Skeletal muscle tissue (tissue), 4 donors: Measurements from ENCODE around the gene RPS15. TPM values are rescaled to one million over a fixed set of nuclear protein-coding genes. Genes with fewer than 3 reads are reported as not detected.
"Not testable (repeated sequence)": the region's sequence is repeated elsewhere in the genome, so short reads cannot be mapped to it uniquely, and the experiment has no call there.

ENCODE experiments used
- H3K27ac ChIP-seq: one replicate; pipeline ENCODE4 v1.7.0; 2013; ENCODE audit warnings: mild to moderate bottlenecking, low read depth, low read length, inconsistent platforms
- H3K27me3 ChIP-seq, 3 donors: one replicate each; pipeline ENCODE4 v1.7.0; 2013; ENCODE audit warnings: low read length in 3 of 3; ENCODE audit not compliant: control insufficient read depth in 3 of 3, insufficient read depth in 3 of 3
- H3K36me3 ChIP-seq, 3 donors: one replicate each; pipeline ENCODE4 v1.7.0; 2013; ENCODE audit warnings: low read length in 3 of 3; ENCODE audit not compliant: control insufficient read depth in 3 of 3, insufficient read depth in 3 of 3
- H3K4me1 ChIP-seq, 3 donors: one replicate each; pipeline ENCODE4 v1.7.0; 2013; ENCODE audit warnings: low read length in 3 of 3, mild to moderate bottlenecking in 3 of 3; ENCODE audit not compliant: control insufficient read depth in 3 of 3, insufficient read depth in 3 of 3
- H3K4me3 ChIP-seq, 3 donors: one replicate each; pipeline ENCODE4 v1.7.0; 2013; ENCODE audit warnings: low read length in 3 of 3
- H3K9ac ChIP-seq, 3 donors: one replicate each; pipeline ENCODE4 v1.7.0; 2013; ENCODE audit warnings: low read length in 3 of 3, mild to moderate bottlenecking in 3 of 3, moderate library complexity in 2 of 3, low read depth in 1 of 3
- H3K9me3 ChIP-seq, 3 donors: one replicate each; pipeline ENCODE4 v1.7.0; 2013; ENCODE audit warnings: low read length in 3 of 3; ENCODE audit not compliant: control insufficient read depth in 3 of 3
- total RNA-seq: library from RNA; depleted of rRNA; stranded (reverse); fragments of >200 nt; gene quantifications from one replicate; pipeline ENCODE4 v1.2.3, GENCODE V29; 2014
- donor health status: Osteomylitis.

The RPS15 gene
- total RNA-seq, 1 donor from 2014 or later: 354 TPM

GRCh38 chr19:1420085-1420484 lies 18.1 kb upstream of the RPS15 start:
- not testable (repeated sequence) for H3K27me3 ChIP-seq, H3K27ac ChIP-seq, H3K9me3 ChIP-seq, H3K4me3 ChIP-seq, H3K9ac ChIP-seq
- Histone ChIP-seq H3K36me3 (peaks cover 51 to 54% (median 54%) of the 10 kb centered on the region in 3 donors), H3K4me1 (peaks cover 37 to 54% (median 53%) of the 10 kb centered on the region in 3 donors)

DNA sequence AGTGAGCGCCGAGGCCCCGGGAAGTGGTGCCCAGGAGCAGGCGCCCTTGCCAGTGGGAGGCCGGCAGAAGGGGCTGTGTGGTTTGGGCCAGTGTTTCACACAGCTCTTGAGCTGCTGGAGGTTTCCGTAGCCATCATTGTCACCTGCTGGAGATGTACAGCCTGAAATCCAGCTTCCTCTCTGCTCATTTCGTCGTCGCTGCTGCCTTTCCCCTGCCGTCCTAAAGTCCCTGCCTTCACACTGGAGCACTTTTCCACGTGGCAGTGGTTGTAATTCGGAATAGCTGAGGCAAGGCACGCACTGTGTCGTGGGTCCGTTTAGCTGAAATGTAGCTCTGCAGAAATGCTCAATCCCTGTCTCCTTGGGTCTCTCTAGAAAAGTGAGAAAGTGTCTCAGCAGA lies 17.6 kb upstream of the RPS15 start:
- Histone ChIP-seq H3K27me3 (no peaks in the 10 kb centered on the region), H3K9ac (no peak overlapping the region), H3K4me3 (no peak overlapping the region), H3K36me3 (peaks cover 56 to 59% (median 57%) of the 10 kb centered on the region in 3 donors), H3K4me1 (peaks cover 32 to 48% (median 48%) of the 10 kb centered on the region in 3 donors), H3K9me3 (no peaks in the 10 kb centered on the region), H3K27ac (no peak overlapping the region)

DNA sequence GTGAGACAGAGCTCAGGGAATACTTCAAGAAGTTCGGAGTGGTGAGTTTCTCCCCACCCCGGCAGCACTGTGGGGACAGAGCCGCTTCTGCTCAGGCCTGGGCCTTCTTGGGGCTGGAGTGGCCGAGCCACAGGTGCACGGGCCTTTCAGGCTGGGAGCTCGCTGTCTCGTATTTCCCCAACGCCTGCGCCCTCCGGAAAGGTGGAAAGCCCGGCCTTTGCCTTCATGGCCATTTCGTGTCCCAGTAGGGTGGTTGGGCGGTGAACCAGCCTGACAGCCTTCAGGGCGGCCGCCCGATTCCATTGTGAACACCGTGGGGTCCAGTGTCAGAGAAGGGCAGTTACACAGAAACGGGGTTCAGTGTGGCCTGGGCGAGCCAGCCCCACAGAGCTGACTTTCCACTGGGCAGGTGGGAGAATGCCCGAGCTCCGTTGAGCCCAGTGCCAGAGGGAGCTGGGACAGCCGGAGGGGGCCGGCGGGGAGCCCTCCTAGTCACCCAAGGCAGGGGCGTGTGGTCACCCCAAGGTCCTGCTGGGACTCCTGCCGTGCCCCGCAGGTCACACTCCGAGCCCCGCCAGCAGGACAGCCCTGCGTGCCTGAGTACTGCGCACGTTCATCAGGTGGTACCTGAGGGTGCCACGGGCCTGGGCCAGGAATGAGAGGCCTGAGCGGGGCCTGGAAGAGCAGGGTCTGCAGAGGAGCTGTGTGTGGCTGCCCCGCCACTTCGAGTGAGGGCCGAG lies 16.8 kb upstream of the RPS15 start:
- no peak overlapping the region for H3K4me3 ChIP-seq
- peaks cover 24 to 41% (median 40%) of the 10 kb centered on the region in 3 donors for H3K4me1 ChIP-seq
- H3K36me3 ChIP-seq: peaks cover 59 to 67% (median 63%) of the 10 kb centered on the region in 3 donors
- no peaks in the 10 kb centered on the region for H3K9me3 ChIP-seq
- H3K27me3 ChIP-seq: no peaks in the 10 kb centered on the region
- no peak overlapping the region for H3K27ac ChIP-seq
- H3K9ac ChIP-seq: no peak overlapping the region

DNA sequence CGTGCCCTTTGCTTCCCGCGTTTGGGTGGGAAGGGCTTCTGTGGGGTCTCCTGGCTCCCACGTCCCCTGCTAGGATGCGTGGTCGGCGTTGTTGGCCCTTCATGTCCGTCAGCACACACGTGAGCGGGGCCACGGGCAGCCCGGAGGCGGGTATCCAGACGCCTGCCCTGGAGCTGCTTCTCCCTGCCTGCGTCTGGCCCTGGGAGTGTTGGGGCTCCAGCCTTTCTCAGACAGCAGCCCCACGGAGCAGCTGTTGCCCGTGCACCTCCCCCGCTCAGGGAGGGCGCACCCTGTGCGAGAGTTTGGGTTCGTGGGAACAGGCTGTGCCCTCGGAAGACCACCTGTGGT lies 16.3 kb upstream of the RPS15 start:
- Histone ChIP-seq H3K9me3 (no peaks in the 10 kb centered on the region), H3K9ac (no peak overlapping the region), H3K4me1 (peaks cover 19 to 36% (median 35%) of the 10 kb centered on the region in 3 donors), H3K36me3 (peaks cover 63 to 69% (median 63%) of the 10 kb centered on the region in 3 donors), H3K27ac (no peak overlapping the region), H3K4me3 (no peak overlapping the region), H3K27me3 (no peaks in the 10 kb centered on the region)

DNA sequence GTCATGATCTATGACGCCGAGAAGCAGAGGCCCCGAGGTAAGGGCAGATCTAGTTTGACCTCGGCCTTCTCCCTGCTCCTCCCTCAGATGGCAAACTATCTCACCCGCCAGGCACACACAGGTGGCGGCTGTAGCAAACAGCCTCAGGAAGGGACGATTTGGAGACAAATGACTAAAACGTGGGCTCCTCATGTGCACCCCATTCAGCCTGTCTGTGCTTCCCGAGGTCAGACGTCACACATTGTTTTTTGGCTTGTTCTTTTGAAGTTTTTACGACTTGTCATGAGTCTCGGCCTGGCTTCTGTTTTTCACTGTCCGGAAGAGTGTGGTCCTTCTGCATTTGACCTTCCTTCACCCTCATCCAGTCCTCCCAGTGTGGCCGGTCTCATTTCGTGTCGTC lies 15.8 kb upstream of the RPS15 start:
- no peak overlapping the region for H3K27ac ChIP-seq
- H3K9me3 ChIP-seq: no peaks in the 10 kb centered on the region
- peaks cover 64 to 69% (median 65%) of the 10 kb centered on the region in 3 donors for H3K36me3 ChIP-seq
- no peaks in the 10 kb centered on the region for H3K27me3 ChIP-seq
- no peak overlapping the region for H3K9ac ChIP-seq
- no peak overlapping the region for H3K4me3 ChIP-seq
- peaks cover 15 to 33% (median 30%) of the 10 kb centered on the region in 3 donors for H3K4me1 ChIP-seq

- Histone ChIP-seq H3K36me3 (peaks cover 68 to 73% (median 68%) of the 10 kb centered on the region in 3 donors), H3K27me3 (no peaks in the 10 kb centered on the region), H3K4me3 (no peak overlapping the region), H3K27ac (no peak overlapping the region), H3K9me3 (no peaks in the 10 kb centered on the region), H3K4me1 (peaks cover 9 to 27% (median 25%) of the 10 kb centered on the region in 3 donors), H3K9ac (no peak overlapping the region)
Measured at GRCh38 chr19:1422943-1423342, 15.3 kb upstream of the RPS15 start.

DNA sequence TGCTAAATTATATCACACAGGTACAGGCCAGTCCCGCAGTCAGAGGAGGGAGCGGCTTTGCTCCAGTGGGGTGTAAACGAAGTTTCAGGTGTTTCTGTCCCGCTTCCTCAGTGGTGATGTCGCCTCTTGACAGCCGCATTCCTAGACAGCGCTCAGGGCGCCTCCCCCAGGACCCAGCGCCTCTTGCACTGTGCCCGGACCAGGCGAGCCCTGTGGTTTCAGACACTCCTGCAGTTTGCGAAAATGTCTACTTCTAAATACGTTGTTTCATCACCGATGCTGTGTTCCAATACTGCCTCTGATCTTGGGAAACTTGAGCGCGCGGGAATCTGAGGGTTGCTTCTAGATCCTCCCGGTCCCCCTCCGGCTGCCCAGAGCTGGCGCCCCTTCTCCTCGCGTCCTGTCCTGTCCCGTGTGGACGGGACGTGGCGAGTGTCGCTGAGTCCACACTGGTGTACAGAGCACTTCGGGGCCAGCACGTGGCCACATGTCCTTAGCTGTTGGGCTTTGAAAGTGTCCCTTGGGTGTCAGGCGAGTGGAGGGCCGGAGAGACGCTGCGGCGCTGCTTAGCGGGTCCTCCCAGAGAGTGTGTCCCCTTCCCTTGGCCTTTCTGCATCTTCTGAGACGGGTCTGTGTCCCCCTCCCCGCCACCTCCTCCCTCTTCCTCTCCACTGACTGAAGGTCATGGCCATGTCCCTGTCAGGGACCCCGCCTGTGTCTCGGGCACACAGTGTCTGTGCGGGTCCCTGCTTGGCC lies 14.6 kb upstream of the RPS15 start:
- Histone ChIP-seq H3K4me1 (peaks cover 4 to 20% (median 18%) of the 10 kb centered on the region in 3 donors), H3K4me3 (no peak overlapping the region), H3K36me3 (peaks cover 67 to 76% (median 69%) of the 10 kb centered on the region in 3 donors), H3K27me3 (no peaks in the 10 kb centered on the region), H3K9ac (no peak overlapping the region), H3K27ac (no peak overlapping the region), H3K9me3 (no peaks in the 10 kb centered on the region)

- Histone ChIP-seq H3K9me3 (no peaks in the 10 kb centered on the region), H3K27me3 (no peaks in the 10 kb centered on the region), H3K9ac (no peak overlapping the region), H3K4me1 (peaks cover 0 to 13% (median 10%) of the 10 kb centered on the region in 3 donors), H3K4me3 (no peak overlapping the region), H3K27ac (no peak overlapping the region), H3K36me3 (peaks cover 69 to 77% (median 70%) of the 10 kb centered on the region in 3 donors)
Measured at GRCh38 chr19:1424192-1424955, 13.8 kb upstream of the RPS15 start.

- Histone ChIP-seq H3K9me3 (no peaks in the 10 kb centered on the region), H3K9ac (no peak overlapping the region), H3K4me3 (no peak overlapping the region), H3K4me1 (peaks cover 0 to 8% (median 5%) of the 10 kb centered on the region in 3 donors), H3K36me3 (peaks cover 73 to 78% (median 74%) of the 10 kb centered on the region in 3 donors), H3K27me3 (no peaks in the 10 kb centered on the region), H3K27ac (no peak overlapping the region)
Measured at GRCh38 chr19:1425102-1425837, 12.9 kb upstream of the RPS15 start.
